A549 treated with Mapracorat at 1 μM for 4 hours (cell line): ENCODE data around the gene NBPF6. TPM values are rescaled to one million over a fixed set of nuclear protein-coding genes. Genes with fewer than 3 reads are reported as not detected.

Source experiments
- total RNA-seq: library from RNA; stranded (reverse); fragments of 200-300 nt; extraction: Qiagen RNA extraction; gene quantifications from 5 replicates; pipeline ENCODE4 v1.2.3, GENCODE V29; 2022

Gene NBPF6
- 0.15 TPM in 1 of 5 replicates, not detected in the others for total RNA-seq

GRCh38 chr1:108450043-108450442 lies at the start of gene NBPF6:
Gene NBPF6 (plus strand): TSS chr1:108450343. CDS start chr1:108450602, 259 bp downstream.

Other genes with a start within 250 kb of the NBPF6 start
- gene SLC25A24, start 250.0 kb upstream of the NBPF6 start, total RNA-seq, result 21.2 to 29.7 TPM (median 28.6 TPM) in 5 replicates
- gene NBPF4, start 206.3 kb upstream of the NBPF6 start, total RNA-seq, result 0.12 to 0.16 TPM (median 0.14 TPM) in 4 of 5 replicates, not detected in the other
- 4.3 to 5.4 TPM (median 5.3 TPM) in 5 replicates for gene EEIG2, start 109.8 kb downstream of the NBPF6 start, total RNA-seq
- 3.9 to 5.3 TPM (median 4.3 TPM) in 5 replicates for gene HENMT1, start 210.8 kb downstream of the NBPF6 start, total RNA-seq
- gene PRPF38B, start 242.0 kb downstream of the NBPF6 start, total RNA-seq, result 19.5 to 22.0 TPM (median 21.6 TPM) in 5 replicates